Neural cell (in vitro differentiated cells): Measurements from ENCODE around the gene LCE1E.

Experiments
- EP300 ChIP-seq: fragments of 450-650 bp; conservative IDR thresholded peaks from 2 replicates; pipeline ENCODE4 v1.6.1; 2014; ENCODE audit warnings: antibody characterized with exemption, mild to moderate bottlenecking, moderate library complexity; ENCODE audit not compliant: poor library complexity, severe bottlenecking
- EZH2 ChIP-seq: fragments of 200-600, 300-800 bp; shearing (Covaris generic), sonication (generic); IDR thresholded peaks from 2 replicates; pipeline ENCODE4 v1.6.1; 2014; ENCODE audit warnings: antibody characterized with exemption, low read length, borderline replicate concordance, mild to moderate bottlenecking; ENCODE audit not compliant: insufficient read depth, poor library complexity, severe bottlenecking
- MXI1 ChIP-seq: fragments of 450-650 bp; conservative IDR thresholded peaks from 2 replicates; pipeline ENCODE4 v1.6.1; 2014; ENCODE audit warnings: antibody characterized with exemption, mild to moderate bottlenecking; ENCODE audit not compliant: poor library complexity, severe bottlenecking
- POLR2AphosphoS5 ChIP-seq: IDR thresholded peaks from 2 replicates; pipeline ENCODE4 v1.6.1; 2012
- RAD21 ChIP-seq: fragments of 450-650 bp; conservative IDR thresholded peaks from 2 replicates; pipeline ENCODE4 v1.6.1; 2014; ENCODE audit warnings: antibody characterized with exemption, mild to moderate bottlenecking, moderate library complexity
- TF ChIP-seq, protein P1 (sequence below): fragments of 450-650 bp; IDR thresholded peaks from 2 replicates; pipeline ENCODE4 v1.5.1; 2014; ENCODE audit warnings: antibody characterized with exemption, mild to moderate bottlenecking, moderate library complexity; ENCODE audit not compliant: poor library complexity, severe bottlenecking
- TF ChIP-seq, protein P2 (sequence below): IDR thresholded peaks from 2 replicates; pipeline ENCODE4 v1.6.1; 2012; ENCODE audit warnings: borderline replicate concordance

DNA sequence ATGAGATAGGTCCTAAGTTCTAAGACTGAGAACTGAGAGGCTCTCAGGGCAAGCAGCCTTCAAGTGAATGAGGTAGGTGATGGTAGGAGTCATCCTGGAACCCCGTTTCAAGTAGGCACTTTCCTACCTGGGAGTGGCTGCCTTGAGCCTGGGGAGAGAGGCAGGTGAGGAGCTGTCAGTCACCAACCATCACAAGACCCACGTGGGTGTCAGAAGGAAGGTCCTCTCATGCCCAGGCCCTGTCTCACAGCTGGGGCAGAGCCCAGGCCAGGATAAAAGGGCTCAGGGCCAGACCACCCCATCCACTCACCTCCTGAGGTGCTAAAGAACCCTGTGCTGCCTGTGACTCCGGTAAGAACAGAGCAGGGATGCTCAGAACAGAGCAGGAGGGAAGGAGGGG, 10.4 kb downstream of the LCE1E start, which contains the start of gene LCE1D:
- no peak for TF ChIP-seq EZH2
- TF ChIP-seq RAD21 = no peak
- TF ChIP-seq, protein P1, sequence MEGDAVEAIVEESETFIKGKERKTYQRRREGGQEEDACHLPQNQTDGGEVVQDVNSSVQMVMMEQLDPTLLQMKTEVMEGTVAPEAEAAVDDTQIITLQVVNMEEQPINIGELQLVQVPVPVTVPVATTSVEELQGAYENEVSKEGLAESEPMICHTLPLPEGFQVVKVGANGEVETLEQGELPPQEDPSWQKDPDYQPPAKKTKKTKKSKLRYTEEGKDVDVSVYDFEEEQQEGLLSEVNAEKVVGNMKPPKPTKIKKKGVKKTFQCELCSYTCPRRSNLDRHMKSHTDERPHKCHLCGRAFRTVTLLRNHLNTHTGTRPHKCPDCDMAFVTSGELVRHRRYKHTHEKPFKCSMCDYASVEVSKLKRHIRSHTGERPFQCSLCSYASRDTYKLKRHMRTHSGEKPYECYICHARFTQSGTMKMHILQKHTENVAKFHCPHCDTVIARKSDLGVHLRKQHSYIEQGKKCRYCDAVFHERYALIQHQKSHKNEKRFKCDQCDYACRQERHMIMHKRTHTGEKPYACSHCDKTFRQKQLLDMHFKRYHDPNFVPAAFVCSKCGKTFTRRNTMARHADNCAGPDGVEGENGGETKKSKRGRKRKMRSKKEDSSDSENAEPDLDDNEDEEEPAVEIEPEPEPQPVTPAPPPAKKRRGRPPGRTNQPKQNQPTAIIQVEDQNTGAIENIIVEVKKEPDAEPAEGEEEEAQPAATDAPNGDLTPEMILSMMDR = no peak
- no peak for TF ChIP-seq POLR2AphosphoS5
- TF ChIP-seq, protein P2, sequence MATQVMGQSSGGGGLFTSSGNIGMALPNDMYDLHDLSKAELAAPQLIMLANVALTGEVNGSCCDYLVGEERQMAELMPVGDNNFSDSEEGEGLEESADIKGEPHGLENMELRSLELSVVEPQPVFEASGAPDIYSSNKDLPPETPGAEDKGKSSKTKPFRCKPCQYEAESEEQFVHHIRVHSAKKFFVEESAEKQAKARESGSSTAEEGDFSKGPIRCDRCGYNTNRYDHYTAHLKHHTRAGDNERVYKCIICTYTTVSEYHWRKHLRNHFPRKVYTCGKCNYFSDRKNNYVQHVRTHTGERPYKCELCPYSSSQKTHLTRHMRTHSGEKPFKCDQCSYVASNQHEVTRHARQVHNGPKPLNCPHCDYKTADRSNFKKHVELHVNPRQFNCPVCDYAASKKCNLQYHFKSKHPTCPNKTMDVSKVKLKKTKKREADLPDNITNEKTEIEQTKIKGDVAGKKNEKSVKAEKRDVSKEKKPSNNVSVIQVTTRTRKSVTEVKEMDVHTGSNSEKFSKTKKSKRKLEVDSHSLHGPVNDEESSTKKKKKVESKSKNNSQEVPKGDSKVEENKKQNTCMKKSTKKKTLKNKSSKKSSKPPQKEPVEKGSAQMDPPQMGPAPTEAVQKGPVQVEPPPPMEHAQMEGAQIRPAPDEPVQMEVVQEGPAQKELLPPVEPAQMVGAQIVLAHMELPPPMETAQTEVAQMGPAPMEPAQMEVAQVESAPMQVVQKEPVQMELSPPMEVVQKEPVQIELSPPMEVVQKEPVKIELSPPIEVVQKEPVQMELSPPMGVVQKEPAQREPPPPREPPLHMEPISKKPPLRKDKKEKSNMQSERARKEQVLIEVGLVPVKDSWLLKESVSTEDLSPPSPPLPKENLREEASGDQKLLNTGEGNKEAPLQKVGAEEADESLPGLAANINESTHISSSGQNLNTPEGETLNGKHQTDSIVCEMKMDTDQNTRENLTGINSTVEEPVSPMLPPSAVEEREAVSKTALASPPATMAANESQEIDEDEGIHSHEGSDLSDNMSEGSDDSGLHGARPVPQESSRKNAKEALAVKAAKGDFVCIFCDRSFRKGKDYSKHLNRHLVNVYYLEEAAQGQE = no peak
- TF ChIP-seq EP300 = no peak
- TF ChIP-seq MXI1 = no peak
